ENCODE measurements around the gene RGS14.
"Not testable (repeated sequence)": the region's sequence is repeated elsewhere in the genome, so short reads cannot be mapped to it uniquely, and the experiment has no call there.

Gene RGS14

GRCh38 chr5:177346820-177347219 lies 10.9 kb upstream of the RGS14 start:
- no peak for DNase-seq (ENCODE audit: low read depth)

DNA sequence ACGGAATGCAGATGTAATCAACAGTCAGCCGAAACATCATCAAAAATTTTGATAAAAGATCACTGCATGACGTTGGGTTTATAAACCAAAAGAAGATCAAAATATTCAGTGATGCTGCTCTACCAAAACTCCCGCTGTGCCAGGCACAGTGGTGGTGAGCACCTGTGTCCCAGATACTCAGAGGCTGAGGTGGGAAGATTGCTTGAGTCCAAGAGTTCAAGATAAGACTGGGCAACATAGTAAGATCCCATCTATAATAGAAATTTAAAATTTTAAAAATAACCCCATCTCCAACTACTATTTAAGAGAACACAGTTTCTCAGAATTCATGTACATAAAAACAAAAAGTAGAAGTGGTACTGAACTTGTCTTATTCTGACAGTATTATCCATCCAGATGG lies 10.0 kb upstream of the RGS14 start:
- DNase-seq (ENCODE audit: low read depth): no peak

- DNase-seq (ENCODE audit: low read depth): no peak
Measured at GRCh38 chr5:177349362-177349647, 8.4 kb upstream of the RGS14 start.

DNA sequence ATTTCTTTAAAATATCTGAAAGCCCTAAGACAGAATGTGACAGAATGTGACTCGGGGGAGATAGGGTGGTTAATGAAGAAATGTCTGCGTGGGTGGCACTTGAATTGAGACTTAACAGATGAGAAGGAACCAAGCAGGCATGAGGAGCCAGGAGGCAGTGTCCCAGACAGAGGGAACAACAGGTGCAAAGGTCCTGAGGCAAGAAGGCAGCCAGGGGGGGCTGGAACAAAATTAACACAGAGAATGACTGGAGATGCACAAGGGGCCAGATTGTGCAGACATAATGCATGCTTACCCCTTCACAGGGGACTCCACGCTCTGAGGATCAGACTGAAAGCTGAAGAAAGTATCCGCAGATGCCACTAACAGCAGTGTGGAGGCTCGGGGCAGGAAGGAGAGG lies 8.0 kb upstream of the RGS14 start:
- DNase-seq (ENCODE audit: low read depth): no peak

GRCh38 chr5:177350776-177351391 lies 6.8 kb upstream of the RGS14 start:
- DNase-seq (ENCODE audit: low read depth): no peak

DNA sequence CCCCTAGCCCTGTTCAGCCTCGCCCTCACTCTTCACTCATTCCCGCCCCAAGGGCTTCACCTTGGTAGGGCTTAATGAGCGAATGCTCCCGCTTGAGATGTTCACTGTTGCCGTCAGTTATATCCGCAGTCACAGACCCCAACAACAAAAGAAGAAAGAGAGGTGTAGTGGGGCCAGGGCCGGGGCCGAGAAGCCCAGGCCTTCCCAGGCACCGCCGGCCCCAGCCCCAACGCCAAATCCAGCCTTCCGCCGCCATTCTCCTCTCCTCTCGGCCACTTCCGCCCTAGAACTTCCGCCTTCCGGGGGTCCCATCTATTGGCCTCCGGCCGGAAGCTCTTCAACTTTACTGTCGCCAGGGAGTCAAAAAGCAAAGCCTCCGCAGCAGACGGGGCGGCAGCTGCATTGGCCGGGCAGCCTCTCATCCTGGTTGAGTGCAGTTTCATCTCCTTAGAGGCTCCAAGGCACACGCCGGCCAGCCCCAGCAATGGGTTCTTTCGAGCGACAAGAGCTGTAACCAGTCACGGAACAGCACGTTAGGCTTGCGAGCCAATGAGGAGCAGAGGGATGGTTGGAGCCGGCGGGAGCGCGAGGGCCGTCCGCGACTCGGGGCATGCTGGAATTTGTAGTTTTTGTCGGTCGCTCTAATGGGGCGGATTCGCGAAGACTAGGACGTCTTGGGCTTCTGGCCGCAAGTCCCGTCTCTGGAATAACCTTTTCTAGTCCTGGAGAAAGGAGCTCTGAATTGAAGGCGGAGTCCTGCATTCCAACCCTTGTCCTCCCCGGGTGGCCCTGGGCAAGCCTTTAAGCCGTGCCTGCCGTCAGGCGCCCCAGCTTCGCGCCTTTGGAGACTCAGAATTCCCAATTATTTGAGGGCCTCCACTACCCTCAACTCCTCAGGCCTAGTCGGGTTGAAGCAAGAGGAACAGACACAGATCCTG lies 6.1 kb upstream of the RGS14 start, which contains the start of gene LMAN2:
Gene LMAN2 (minus strand): TSS at position 277 of the 938 bp plus-strand sequence. CDS start 21 bp downstream, at position 256.
- peak; percentile 86 for DNase-seq (ENCODE audit: low read depth)

GRCh38 chr5:177353093-177353492 lies 4.6 kb upstream of the RGS14 start:
- no peak for DNase-seq (ENCODE audit: low read depth)

- DNase-seq (ENCODE audit: low read depth): no peak
Measured at GRCh38 chr5:177354256-177354655, 3.5 kb upstream of the RGS14 start.

DNA sequence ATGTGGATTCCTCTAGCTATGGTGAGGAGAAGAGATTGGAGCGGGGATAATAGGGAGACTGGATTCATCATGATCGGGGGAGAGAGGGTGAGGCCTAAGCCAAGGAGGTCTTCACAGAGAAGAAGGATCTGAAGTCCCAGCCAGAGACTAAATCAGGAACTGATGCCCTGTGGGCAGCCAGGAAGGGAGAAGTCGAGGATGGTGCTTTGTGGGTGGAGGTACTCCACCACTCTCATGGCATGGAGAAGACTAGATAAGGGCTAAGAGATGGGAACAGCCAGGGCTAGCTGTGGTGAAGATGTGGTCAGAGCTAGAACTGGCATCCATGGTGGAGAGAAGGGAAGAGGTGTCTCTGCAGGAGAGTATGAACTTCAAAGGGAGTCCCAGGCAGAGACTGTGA lies 3.0 kb upstream of the RGS14 start:
- DNase-seq (ENCODE audit: low read depth): no peak

GRCh38 chr5:177355162-177355867 lies 2.4 kb upstream of the RGS14 start:
- no peak for DNase-seq (ENCODE audit: low read depth)

GRCh38 chr5:177355868-177356168 lies 1.9 kb upstream of the RGS14 start:
- DNase-seq (ENCODE audit: low read depth): no peak

GRCh38 chr5:177356746-177357145 lies 978 bp upstream of the RGS14 start:
- DNase-seq (ENCODE audit: low read depth): no peak

GRCh38 chr5:177357146-177357458 lies 622 bp upstream of the RGS14 start:
- DNase-seq (ENCODE audit: low read depth): no peak

- DNase-seq (ENCODE audit: low read depth): no peak
Measured at GRCh38 chr5:177358370-177358819, 671 bp downstream of the RGS14 start.

DNA sequence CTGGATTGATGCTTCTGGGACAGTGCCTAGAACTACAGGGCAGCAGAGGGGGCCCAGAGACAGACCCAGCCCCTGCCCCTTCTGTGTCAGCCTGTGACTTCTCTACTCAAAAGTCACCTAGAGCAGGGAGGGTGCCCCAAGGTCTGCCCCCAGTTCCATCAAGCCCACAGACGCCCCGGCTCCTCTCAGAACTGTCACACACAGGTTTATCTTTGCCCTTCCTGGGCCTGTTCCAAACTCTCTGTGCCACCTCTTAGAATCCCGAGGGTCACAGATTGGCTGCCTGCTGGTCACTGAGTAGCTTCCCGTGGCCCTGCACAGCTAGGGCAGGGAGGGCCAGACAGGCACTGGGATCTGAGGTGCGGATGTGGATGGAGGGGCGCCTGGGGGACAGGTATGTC lies 1.7 kb downstream of the RGS14 start:
- DNase-seq (ENCODE audit: low read depth): no peak

DNA sequence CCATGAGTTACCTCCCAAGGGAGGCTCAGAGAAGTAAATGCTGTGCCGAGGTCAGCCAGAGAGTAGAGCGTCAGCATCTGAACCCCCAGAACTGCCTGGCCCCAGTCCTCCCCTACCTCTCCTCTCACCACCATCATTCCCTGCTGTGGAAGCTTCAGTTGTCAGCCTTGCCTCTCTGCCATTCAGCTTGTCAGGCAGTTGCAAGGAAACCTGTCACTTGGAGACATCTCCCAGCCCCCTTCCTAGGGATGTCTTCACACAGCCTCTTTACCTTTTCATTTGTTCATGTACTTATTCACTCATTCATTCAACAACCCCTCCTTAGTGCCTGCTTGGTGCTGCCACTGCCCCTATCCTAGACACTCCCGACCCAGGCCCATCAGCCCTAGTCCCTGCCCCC lies 2.1 kb downstream of the RGS14 start:
- DNase-seq (ENCODE audit: low read depth): no peak

- not testable (repeated sequence) for DNase-seq (ENCODE audit: low read depth)
Measured at GRCh38 chr5:177360740-177361139, 3.0 kb downstream of the RGS14 start.

DNA sequence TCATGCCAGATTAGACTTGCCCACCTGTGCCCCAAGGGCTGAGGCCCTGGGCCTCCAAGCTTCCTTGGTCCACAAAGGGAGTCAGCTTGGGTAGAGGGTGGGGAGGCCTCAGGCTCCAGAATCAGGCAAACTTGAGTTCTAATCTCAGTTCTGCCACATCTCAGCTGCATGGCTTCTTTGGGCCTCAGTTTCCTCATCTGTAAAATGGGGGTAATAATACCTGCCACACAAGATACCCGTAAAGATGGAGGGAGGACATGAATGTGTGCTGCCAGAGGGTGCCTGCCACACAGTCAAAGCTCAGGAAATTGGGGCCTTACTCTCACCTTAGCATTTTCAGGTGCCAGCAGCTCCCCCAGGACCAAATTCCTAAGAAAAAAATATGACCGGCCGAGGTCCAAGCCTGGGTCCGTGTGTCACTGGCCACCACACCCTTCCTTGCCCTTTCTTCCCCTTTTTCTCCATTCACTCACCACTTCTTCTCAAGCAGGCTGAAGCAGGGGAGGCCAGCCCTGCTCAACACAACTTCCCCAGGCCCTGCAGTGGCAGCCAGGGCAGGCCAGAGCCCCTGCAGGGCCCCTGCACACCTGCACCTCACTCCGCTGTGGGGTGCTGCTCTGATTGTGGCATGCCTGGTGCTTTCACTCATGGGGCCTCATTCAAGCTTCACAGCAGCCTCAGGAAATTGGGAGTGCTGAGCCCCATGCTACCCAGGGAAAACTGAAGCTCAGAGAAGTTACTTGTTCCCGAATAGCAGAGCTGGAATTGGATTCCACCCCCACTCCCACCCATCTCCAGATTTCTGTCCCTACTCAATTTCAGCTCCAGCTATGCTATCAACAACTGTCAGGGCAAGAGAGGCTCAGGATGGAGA lies 3.9 kb downstream of the RGS14 start:
- no peak for DNase-seq (ENCODE audit: low read depth)

GRCh38 chr5:177362292-177362609 lies 4.5 kb downstream of the RGS14 start:
- DNase-seq (ENCODE audit: low read depth): no peak

GRCh38 chr5:177362610-177363507 lies 5.1 kb downstream of the RGS14 start:
- DNase-seq (ENCODE audit: low read depth): peak; percentile 55

- no peak for DNase-seq (ENCODE audit: low read depth)
Measured at GRCh38 chr5:177363565-177363964, 5.8 kb downstream of the RGS14 start.
